NCI-H82 treated with DMSO at 0.1 percent for 48 hours (cell line): ENCODE measurements around the gene ARHGEF2.

Source experiments
- DNase-seq: peaks from one replicate; lab custom pipeline; 2025; ENCODE audit not compliant: unreplicated experiment; lab: John Stamatoyannopoulos, UW

The ARHGEF2 gene

GRCh38 chr1:155971910-155972809 is 6.2 kb downstream of the ARHGEF2 start:
- DNase-seq, result no peak

- DNase-seq, result peak; percentile 47
These were observed 7.7 kb downstream of the ARHGEF2 start for GRCh38 chr1:155970531-155971167.

- no peak for DNase-seq
These were observed 9.0 kb downstream of the ARHGEF2 start for GRCh38 chr1:155969377-155969791.

- peak; percentile 79 for DNase-seq
These were observed 9.7 kb downstream of the ARHGEF2 start for GRCh38 chr1:155968670-155969069.

GRCh38 chr1:155968051-155968400 is 10.3 kb downstream of the ARHGEF2 start:
- no peak for DNase-seq

- no peak for DNase-seq
These were observed 10.9 kb downstream of the ARHGEF2 start for GRCh38 chr1:155967341-155968050.

GRCh38 chr1:155966750-155967149 is 11.6 kb downstream of the ARHGEF2 start:
- DNase-seq, result no peak

GRCh38 chr1:155966135-155966534 is 12.2 kb downstream of the ARHGEF2 start:
- DNase-seq, result no peak

- no peak for DNase-seq
These were observed 14.2 kb downstream of the ARHGEF2 start for GRCh38 chr1:155964193-155964592.

- no peak for DNase-seq
These were observed 15.6 kb downstream of the ARHGEF2 start for GRCh38 chr1:155962599-155963211.

GRCh38 chr1:155961937-155962336 is 16.4 kb downstream of the ARHGEF2 start:
- DNase-seq, result no peak

- DNase-seq, result no peak
These were observed 18.1 kb downstream of the ARHGEF2 start for GRCh38 chr1:155960081-155960745.

GRCh38 chr1:155957411-155957915 is 20.9 kb downstream of the ARHGEF2 start:
- no peak for DNase-seq

- no peak for DNase-seq
These were observed 23.7 kb downstream of the ARHGEF2 start for GRCh38 chr1:155954645-155955044.

- no peak for DNase-seq
These were observed 25.8 kb downstream of the ARHGEF2 start for GRCh38 chr1:155952505-155952890.

GRCh38 chr1:155951753-155952504 is 26.4 kb downstream of the ARHGEF2 start:
- DNase-seq, result no peak

GRCh38 chr1:155950829-155951228 is 27.5 kb downstream of the ARHGEF2 start:
- DNase-seq, result no peak

GRCh38 chr1:155947741-155948140 is 30.6 kb downstream of the ARHGEF2 start:
- DNase-seq, result no peak

- DNase-seq, result no peak
These were observed 31.1 kb downstream of the ARHGEF2 start for GRCh38 chr1:155947292-155947691.
